ENCODE data around the gene PNLIPRP3. TPM values are rescaled to one million over a fixed set of nuclear protein-coding genes. Genes with fewer than 3 reads are reported as not detected.

Gene PNLIPRP3
- total and polyA plus RNA-seq, 9 of the 15 experiments (the other 6 are each of a cell fraction or from before 2014, with no cell fraction given) = not detected

DNA sequence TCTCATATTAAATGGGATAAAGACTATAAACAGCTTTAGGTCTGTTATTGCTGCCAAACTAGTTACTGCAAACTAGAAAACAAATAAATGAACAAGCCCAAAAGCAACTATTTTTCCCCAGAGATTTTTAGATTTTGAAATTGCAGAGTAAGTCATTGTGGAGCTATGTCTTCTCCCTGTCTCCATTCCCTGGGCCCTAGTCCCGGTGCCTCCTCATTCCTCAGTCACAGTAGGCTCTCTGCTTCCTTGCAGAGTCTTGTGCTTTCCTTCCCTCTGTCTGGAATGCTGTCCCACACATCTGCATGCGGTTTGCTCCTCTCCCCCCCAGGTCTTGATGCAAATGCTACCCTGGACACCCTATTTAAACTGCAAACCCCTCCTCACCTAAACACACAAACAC is 4.0 kb downstream of the PNLIPRP3 start:
- H3K4me3 ChIP-seq = no peak overlapping the region
- no peaks in the 10 kb centered on the region for H3K27me3 ChIP-seq (ENCODE audit: control insufficient read depth in 2 of 2, insufficient read depth in 2 of 2, low read length in 2 of 2)
- 6% methylated on average over 2 of the region's 2 CpGs for WGBS (ENCODE audit: insufficient coverage, low coverage, missing lambda C conversion rate)
- no peaks in the 10 kb centered on the region for H3K9me1 ChIP-seq (ENCODE audit: control insufficient read depth, insufficient read depth, low read length)
- in situ Hi-C loops (cut with MboI) (no loop called here), intact Hi-C loops (cut with micrococcal nuclease) (no loop called here)
- POLR2A ChIA-PET = no interaction called here
- no peaks in the 10 kb centered on the region for H3K36me3 ChIP-seq (ENCODE audit: control insufficient read depth, insufficient read depth, low read length)
- no peaks in the 10 kb centered on the region for H3K79me2 ChIP-seq (ENCODE audit: control insufficient read depth, insufficient read depth, low read length)
- DNase-seq (ENCODE audit: extremely low read depth in 1 of 4, low spot score in 3 of 4) (no peak), FAIRE-seq (no peak), ATAC-seq (no peak)
- no peak for TF ChIP-seq EP300 (IDR thresholded peaks at IDR 0.05; ENCODE audit: low read length)
- TF ChIP-seq, protein P1, sequence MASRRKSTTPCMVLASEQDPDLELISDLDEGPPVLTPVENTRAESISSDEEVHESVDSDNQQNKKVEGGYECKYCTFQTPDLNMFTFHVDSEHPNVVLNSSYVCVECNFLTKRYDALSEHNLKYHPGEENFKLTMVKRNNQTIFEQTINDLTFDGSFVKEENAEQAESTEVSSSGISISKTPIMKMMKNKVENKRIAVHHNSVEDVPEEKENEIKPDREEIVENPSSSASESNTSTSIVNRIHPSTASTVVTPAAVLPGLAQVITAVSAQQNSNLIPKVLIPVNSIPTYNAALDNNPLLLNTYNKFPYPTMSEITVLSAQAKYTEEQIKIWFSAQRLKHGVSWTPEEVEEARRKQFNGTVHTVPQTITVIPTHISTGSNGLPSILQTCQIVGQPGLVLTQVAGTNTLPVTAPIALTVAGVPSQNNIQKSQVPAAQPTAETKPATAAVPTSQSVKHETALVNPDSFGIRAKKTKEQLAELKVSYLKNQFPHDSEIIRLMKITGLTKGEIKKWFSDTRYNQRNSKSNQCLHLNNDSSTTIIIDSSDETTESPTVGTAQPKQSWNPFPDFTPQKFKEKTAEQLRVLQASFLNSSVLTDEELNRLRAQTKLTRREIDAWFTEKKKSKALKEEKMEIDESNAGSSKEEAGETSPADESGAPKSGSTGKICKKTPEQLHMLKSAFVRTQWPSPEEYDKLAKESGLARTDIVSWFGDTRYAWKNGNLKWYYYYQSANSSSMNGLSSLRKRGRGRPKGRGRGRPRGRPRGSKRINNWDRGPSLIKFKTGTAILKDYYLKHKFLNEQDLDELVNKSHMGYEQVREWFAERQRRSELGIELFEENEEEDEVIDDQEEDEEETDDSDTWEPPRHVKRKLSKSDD (conservative IDR thresholded peaks at IDR 0.05; ENCODE audit: low read length) = no peak
- TF ChIP-seq ZBTB26 (CRISPR knock-in tag; IDR thresholded peaks at IDR 0.05) = no peak
- TF ChIP-seq ZNF699 (CRISPR knock-in tag; IDR thresholded peaks at IDR 0.05; ENCODE audit: insufficient replicate concordance) = no peak
- no peak for TF ChIP-seq DNMT1 (IDR thresholded peaks at IDR 0.05)
- TF ChIP-seq BDP1 (IDR thresholded peaks at IDR 0.05; ENCODE audit: insufficient read depth, insufficient read length) = no peak
- TF ChIP-seq ZFP1 (CRISPR knock-in tag; IDR thresholded peaks at IDR 0.05) = no peak
- CTCF ChIA-PET (ENCODE audit: low intra/inter-chr PET ratio) = no interaction called here
- BruUV-seq (replicated peaks) = no TSS peak
- H3K27ac ChIP-seq (ENCODE audit: extremely low read depth, low read depth, low read length) = no peak overlapping the region
- no peaks in the 10 kb centered on the region for H3K9me3 ChIP-seq (replicated peaks; ENCODE audit: control insufficient read depth, insufficient read depth, low read depth, low read length)
- H3K9ac ChIP-seq (ENCODE audit: insufficient read depth in 1 of 2, low read depth in 2 of 2, low read length in 2 of 2) = no peak overlapping the region
- H4K20me1 ChIP-seq (replicated peaks; ENCODE audit: control insufficient read depth, insufficient read depth, low read length) = no peaks in the 10 kb centered on the region
- H2AFZ ChIP-seq (ENCODE audit: low read depth, low read length) = no peak overlapping the region
- H3K4me2 ChIP-seq (ENCODE audit: insufficient read depth, low read length) = no peak overlapping the region
- H3K4me1 ChIP-seq (replicated peaks in 1 of 2; ENCODE audit: control insufficient read depth in 2 of 2, insufficient read depth in 2 of 2, low read length in 2 of 2) = no peaks in the 10 kb centered on the region

All from K562 (cell line).